ENCODE measurements around the gene GNLY.

The GNLY gene

GRCh38 chr2:85682378-85682777, 11.8 kb upstream of the GNLY start:
- no peak for DNase-seq (ENCODE audit: low read depth, low spot score)

DNA sequence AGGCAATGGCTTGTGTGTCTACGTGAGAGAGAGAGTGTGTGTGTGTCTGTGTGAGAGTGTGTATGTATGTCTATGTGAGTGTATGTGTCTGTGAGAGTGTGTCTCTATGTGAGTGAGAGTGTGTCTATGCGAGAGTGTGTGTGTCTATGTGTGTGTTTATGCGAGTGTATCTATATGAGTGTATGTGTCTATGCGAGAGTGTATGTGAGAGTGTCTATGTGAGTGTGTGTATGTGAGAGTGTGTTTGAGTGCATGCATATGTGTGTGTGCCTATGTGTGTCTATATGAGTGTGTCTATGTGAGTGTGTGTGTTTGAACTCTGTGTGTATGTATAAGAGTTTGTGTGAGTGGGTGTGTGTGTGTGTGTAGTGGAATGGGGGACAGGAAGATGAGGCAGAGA, 9.8 kb upstream of the GNLY start:
- no peak for DNase-seq (ENCODE audit: low read depth, low spot score)

DNA sequence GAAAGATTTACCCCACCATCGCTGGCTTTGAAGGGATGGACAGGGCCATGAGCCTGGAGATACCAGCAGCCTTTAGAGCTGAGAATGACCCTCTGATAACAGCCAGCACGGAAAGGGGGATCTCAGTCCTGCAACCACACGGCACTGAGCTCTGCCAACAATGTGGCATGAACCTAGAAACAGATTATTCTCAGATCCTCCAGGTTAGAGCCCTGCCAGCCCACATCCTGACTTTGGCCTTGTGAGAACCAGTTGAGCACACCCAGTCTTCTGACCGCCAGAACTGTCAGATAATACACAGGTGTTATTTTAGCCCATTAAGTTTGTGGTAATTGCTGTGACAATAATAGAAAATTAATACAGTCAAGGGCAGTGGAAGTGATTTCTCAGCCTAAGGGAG, 9.4 kb upstream of the GNLY start:
- DNase-seq (ENCODE audit: low read depth, low spot score) = no peak

DNA sequence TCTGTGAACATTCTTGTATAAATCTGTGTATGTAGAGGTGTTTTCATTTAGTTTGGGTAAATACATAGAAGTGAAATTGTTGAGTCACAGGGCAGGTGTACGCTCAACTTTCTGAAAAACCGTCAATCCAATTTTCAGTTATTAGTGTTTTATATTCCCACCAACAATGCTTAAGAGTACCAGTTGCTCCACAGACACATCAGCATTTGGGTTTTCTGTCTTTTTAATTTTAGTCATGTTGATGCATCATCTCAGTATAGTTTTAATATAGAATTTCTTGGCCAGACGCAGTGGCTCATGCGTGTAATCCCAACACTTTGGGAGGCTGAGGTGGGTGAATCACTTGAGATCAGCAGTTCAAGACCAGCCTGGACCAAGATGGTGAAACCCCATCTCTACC, 3.2 kb upstream of the GNLY start:
- DNase-seq (ENCODE audit: low read depth, low spot score) = no peak

DNA sequence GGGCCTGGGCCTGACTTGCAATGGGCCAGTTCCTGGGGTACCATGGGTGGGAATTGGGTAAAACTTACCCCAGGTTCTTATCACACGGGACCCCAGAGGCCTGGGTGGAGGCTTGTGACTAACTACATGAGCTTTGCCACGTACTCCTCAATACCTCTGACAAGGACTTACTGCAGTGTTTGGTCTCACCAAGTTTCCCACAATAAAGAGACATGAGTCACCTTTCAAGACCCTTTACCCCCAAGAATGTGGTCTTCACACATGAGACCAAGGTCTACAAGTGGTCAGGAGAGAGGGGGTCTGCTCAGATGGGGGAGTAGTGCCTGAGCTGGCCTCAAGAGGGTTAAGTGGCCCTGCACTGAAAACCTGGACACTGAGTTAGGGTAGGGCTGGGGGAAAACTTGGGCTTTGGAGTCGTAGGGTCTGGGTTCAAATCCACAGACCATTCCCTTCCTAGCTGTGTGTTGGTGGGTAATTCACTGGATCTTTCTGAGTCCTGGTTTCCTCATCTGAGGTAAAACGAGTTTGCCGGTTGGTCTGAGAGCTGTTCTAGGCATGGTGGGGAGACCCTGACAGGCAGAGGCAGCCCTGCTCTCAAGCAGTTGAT, 2.0 kb upstream of the GNLY start:
- DNase-seq (ENCODE audit: low read depth, low spot score) = no peak

DNA sequence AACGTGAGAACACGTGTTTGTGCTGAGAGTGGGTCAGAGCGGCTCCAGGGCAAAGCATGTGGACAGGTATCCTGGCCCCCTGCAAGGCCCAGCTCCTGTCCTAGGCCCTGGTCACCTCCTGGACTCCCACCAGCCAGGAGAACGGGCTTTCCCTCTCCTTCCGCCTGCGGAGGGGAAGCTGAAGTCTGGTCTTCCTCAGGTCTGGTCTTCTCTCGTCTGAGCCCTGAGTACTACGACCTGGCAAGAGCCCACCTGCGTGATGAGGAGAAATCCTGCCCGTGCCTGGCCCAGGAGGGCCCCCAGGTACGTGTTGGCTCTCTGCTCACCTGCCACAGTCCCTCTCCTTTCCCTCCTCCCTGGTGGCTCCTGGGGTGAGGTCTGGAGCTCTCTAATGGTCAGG, 963 bp downstream of the GNLY start:
- DNase-seq (ENCODE audit: low read depth, low spot score) = no peak

- DNase-seq (ENCODE audit: low read depth, low spot score) = no peak
Measured at GRCh38 chr2:85695691-85696668, 1.8 kb downstream of the GNLY start.

DNA sequence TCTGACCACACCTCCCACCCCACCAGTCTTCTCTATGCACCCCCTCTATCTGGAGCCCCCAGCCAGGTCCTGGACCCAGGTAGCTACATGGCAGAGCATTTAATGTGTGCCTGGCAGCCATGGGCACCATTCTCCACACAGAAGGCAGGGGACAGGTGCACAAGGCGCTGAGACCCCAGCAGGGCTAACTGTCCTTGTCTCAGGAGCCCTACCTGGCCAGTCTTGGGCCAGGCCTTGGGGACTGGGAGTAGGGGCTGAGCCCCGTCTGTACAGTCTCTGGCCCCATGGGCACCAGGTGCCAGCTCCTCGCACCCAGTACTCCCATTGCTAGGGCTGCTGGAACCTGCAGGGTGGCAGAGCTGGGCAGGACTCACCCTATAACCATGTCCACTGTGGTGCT, 2.9 kb downstream of the GNLY start:
- no peak for DNase-seq (ENCODE audit: low read depth, low spot score)

DNA sequence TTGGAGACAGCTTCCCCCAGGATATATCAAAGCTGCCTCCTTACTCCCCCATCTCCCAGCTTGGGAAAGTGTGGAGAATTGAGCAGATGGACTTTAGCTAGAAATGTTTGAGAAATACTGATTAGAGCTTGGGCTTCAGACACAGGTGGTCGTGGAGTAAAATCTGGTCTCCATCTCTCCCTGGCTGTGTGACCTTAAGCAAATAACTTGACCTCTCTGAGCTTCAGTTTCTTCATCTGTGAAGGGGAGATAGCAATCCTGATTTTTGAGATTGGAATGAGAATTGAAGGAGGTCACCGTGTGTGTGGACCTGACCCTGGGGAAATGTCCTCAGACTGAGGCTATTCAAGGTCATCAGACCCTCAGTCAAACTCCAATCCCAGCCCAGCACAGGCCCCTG, 3.6 kb downstream of the GNLY start:
- no peak for DNase-seq (ENCODE audit: low read depth, low spot score)

DNA sequence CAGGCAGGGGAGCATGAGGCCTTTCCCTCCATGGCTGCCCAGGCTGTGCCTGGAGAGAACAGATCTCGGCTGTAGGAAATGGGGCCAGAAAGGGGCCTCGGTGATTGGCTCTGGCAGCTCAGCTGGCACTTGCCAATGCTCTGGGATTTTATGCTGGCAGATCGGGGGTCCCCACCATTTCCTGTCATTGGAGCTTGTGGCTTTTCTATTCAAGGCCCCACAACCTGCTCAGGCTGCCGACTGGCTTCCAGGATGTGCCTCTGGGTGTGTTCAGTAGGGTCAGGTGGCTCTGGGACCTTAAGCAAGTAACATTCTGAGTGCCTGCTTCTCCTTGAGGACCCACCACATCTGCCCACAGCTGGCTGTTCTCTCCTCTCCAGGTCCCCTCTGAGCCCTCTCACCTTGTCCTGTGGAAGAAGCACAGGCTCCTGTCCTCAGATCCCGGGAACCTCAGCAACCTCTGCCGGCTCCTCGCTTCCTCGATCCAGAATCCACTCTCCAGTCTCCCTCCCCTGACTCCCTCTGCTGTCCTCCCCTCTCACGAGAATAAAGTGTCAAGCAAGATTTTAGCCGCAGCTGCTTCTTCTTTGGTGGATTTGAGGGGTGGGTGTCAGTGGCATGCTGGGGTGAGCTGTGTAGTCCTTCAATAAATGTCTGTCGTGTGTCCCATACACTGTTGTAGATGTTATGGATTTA, 4.2 kb downstream of the GNLY start:
- DNase-seq (ENCODE audit: low read depth, low spot score) = no peak

DNA sequence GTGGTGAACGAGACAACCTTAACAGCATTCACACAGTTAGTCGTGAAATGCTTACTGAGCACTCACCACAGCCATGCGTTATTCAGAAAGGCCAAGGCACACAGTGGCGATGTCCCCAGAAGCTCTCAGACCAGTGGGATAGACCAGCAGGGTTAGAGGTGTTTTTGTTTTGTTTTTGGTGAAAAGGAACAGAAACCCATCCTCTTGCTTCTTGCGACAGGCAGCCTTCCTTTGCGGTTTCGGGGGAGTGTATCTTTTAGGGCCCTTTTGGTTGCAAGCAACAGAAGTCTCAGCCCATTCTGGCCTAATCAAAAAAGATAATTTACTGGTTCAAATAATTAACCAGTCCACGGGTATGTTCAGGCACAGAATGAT, 4.7 kb downstream of the GNLY start:
- no peak for DNase-seq (ENCODE audit: low read depth, low spot score)

- DNase-seq (ENCODE audit: low read depth, low spot score) = no peak
Measured at GRCh38 chr2:85699325-85699724, 5.2 kb downstream of the GNLY start.

- no peak for DNase-seq (ENCODE audit: low read depth, low spot score)
Measured at GRCh38 chr2:85702172-85702571, 8.0 kb downstream of the GNLY start.

- no peak for DNase-seq (ENCODE audit: low read depth, low spot score)
Measured at GRCh38 chr2:85702800-85703199, 8.6 kb downstream of the GNLY start.

- DNase-seq (ENCODE audit: low read depth, low spot score) = no peak
Measured at GRCh38 chr2:85703329-85703728, 9.2 kb downstream of the GNLY start.

- DNase-seq (ENCODE audit: low read depth, low spot score) = no peak
Measured at GRCh38 chr2:85704038-85704437, 9.9 kb downstream of the GNLY start.

GRCh38 chr2:85704800-85705679, 10.9 kb downstream of the GNLY start:
- DNase-seq (ENCODE audit: low read depth, low spot score) = no peak

DNA sequence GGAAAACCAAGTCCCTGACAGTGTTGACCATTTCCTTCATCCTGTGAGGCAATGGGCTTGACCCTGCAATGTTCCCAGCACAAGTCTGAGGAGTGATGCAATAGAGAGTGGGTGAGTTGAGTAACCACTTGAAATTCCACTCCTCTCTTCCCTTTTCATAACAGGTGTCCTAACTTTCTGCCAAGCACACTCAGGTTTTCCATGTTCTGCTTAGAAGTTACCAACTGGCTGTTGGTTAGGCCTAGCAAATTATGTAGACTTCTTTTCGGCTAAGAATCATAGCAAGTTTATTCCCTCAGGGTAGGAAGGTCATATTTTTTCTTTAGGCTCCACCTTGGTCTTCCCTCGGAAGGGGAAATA, 11.5 kb downstream of the GNLY start:
- DNase-seq (ENCODE audit: low read depth, low spot score) = no peak

GRCh38 chr2:85706063-85706462, 11.9 kb downstream of the GNLY start:
- no peak for DNase-seq (ENCODE audit: low read depth, low spot score)

DNA sequence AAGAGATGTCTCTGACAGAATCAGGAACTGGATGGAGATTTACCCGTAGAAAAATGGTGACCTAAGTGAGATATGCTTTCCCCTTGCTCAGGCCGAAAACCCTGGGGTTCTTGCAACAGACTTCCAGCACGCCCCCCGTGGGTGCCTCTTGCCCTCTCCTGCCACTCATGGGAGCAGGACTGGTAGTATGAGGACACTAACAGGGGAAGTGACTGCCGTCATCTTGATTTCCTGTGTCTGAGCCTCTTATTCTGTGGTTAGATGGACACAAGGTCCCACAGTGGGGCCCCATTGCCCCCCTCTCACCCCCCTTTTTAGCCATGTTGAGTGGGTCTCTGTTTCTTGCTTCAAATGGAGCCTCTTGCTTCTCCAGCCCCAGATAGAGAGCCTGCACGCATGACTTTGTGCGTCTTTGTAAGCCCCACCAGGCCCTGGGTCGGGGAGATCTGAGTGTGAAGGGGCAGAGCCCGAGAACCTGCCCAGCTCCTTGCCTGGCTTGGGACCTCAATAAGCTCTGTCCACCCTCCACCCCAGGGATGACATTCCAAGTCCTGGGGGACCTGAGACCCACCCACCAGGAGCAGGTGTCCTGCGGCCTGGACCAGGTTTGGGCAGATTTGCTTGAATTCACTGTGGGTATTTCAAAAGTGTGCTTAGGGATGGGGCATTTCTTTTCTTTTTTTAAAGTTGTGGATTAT, 12.6 kb downstream of the GNLY start:
- DNase-seq (ENCODE audit: low read depth, low spot score) = no peak

DNA sequence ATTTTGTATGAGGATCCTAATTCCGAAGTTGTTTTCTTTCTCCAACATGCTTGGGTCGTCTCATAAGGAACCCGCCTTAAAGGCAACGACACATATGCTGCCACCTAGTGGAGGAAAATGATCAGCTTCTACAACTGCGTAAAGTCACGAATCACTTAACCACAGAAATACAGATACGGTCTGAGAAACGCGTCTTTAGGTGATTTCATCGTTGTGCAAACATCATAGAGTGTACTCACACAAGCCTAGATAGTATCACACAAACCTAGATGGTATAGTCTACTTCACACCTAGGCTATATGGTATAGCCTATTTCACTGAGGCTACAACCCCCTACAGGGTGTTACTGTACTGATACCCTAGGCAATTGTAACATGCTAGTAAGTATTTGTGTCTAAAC, 13.1 kb downstream of the GNLY start:
- DNase-seq (ENCODE audit: low read depth, low spot score) = peak; percentile 54
